Endothelial cell of umbilical vein (primary cell): ENCODE results near the gene PPP1CA.

ENCODE experiments used
- EZH2 ChIP-seq: IDR thresholded peaks from 2 replicates; pipeline ENCODE4 v1.6.1; 2012; ENCODE audit warnings: borderline replicate concordance, low read depth, mild to moderate bottlenecking, moderate library complexity, low read length, inconsistent platforms; ENCODE audit not compliant: severe bottlenecking
- JUN ChIP-seq: IDR thresholded peaks from 2 replicates; pipeline ENCODE4 v1.6.1; 2011; ENCODE audit warnings: borderline replicate concordance, low read depth; ENCODE audit not compliant: insufficient read length, insufficient read depth
- MYC ChIP-seq: IDR thresholded peaks from one replicate; pipeline ENCODE4 v1.6.1; 2011; ENCODE audit warnings: mild to moderate bottlenecking, low read depth, low read length
- POLR2A ChIP-seq: IDR thresholded peaks from 2 replicates; pipeline ENCODE4 v1.6.1; 2012; ENCODE audit warnings: low read depth, mild to moderate bottlenecking, control low read depth, low read length
- POLR2AphosphoS5 ChIP-seq: IDR thresholded peaks from 2 replicates; pipeline ENCODE4 v1.6.1; 2012; ENCODE audit warnings: low read depth, mild to moderate bottlenecking, control low read depth, low read length, moderate library complexity; ENCODE audit not compliant: insufficient read depth
- TF ChIP-seq, protein P1 (sequence below), 2 donors: IDR thresholded peaks; 1 replicate in 1 of 2; 2 replicates in 1 of 2; pipeline ENCODE4 v1.5.1; 2011; ENCODE audit warnings: low read length in 2 of 2, mild to moderate bottlenecking in 2 of 2, moderate library complexity in 2 of 2, control low read depth in 1 of 2, inconsistent platforms in 1 of 2, low read depth in 1 of 2; ENCODE audit not compliant: insufficient read depth in 1 of 2; ENCODE audit errors: extremely low read depth in 1 of 2
- TF ChIP-seq, protein P2 (sequence below): IDR thresholded peaks from 2 replicates; pipeline ENCODE4 v1.6.1; 2011; ENCODE audit not compliant: insufficient read depth, insufficient read length

DNA sequence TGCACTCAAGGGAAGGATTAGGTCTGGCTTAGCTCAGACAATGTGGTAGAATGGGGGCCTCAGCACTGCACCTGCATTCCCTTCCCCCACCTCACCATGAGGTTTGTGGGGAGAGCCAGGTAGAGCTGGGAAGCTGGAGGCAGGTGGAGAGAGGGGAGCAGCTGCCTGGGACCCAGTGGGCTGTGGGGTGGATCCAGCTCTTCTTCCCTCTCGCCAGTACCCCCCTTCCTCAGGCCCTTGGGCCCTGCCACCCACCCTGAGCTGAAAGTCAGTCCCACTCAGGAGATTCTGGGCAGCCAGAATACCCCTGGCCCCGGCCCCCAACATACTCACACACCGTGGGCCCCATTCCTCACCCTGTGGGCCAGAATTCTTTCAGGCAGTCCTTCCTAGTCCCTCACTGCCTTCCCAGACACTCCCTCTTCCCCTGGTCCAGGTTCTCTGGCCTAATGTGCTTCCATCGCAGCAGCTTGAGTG lies 45.2 kb downstream of the PPP1CA start:
- TF ChIP-seq, protein P1, sequence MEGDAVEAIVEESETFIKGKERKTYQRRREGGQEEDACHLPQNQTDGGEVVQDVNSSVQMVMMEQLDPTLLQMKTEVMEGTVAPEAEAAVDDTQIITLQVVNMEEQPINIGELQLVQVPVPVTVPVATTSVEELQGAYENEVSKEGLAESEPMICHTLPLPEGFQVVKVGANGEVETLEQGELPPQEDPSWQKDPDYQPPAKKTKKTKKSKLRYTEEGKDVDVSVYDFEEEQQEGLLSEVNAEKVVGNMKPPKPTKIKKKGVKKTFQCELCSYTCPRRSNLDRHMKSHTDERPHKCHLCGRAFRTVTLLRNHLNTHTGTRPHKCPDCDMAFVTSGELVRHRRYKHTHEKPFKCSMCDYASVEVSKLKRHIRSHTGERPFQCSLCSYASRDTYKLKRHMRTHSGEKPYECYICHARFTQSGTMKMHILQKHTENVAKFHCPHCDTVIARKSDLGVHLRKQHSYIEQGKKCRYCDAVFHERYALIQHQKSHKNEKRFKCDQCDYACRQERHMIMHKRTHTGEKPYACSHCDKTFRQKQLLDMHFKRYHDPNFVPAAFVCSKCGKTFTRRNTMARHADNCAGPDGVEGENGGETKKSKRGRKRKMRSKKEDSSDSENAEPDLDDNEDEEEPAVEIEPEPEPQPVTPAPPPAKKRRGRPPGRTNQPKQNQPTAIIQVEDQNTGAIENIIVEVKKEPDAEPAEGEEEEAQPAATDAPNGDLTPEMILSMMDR (IDR thresholded peaks at IDR 0.05; ENCODE audit: extremely low read depth in 1 of 2, insufficient read depth in 1 of 2, low read depth in 1 of 2, low read length in 2 of 2): no peak
- no peak for TF ChIP-seq EZH2
- TF ChIP-seq POLR2A: no peak
- no peak for TF ChIP-seq POLR2AphosphoS5
- TF ChIP-seq, protein P2, sequence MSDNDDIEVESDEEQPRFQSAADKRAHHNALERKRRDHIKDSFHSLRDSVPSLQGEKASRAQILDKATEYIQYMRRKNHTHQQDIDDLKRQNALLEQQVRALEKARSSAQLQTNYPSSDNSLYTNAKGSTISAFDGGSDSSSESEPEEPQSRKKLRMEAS: no peak
- no peak for TF ChIP-seq JUN
- no peak for TF ChIP-seq MYC
